Right cardiac atrium (tissue), 5 donors: Measurements from ENCODE around the gene SLC30A2. TPM values are rescaled to one million over a fixed set of nuclear protein-coding genes. Genes with fewer than 3 reads are reported as not detected.
"Not testable (repeated sequence)": the region's sequence is repeated elsewhere in the genome, so short reads cannot be mapped to it uniquely, and the experiment has no call there.

ENCODE experiments used
- ATAC-seq, 2 donors: fragments of 200-7000 bp; cut with Tn5 transposase; one replicate each; pipeline versions ENCODE4 v1.8.0 to v1.9.1; 2020; ENCODE audit warnings: moderate library complexity in 2 of 2, mild to moderate bottlenecking in 1 of 2
- DNase-seq, 3 donors: peaks; one replicate each; pipeline ENCODE4 v3.0.0-alpha.2; 2020
- H3K27ac ChIP-seq: one replicate; pipeline ENCODE4 v1.5.1; 2013; ENCODE audit warnings: mild to moderate bottlenecking, low read length, control low read depth, moderate library complexity
- H3K27me3 ChIP-seq: one replicate; pipeline ENCODE4 v1.6.1; 2013; ENCODE audit not compliant: control insufficient read depth, insufficient read depth
- H3K4me1 ChIP-seq: one replicate; pipeline ENCODE4 v1.6.1; 2013; ENCODE audit warnings: low read length; ENCODE audit not compliant: control insufficient read depth, insufficient read depth
- H3K4me3 ChIP-seq: one replicate; pipeline ENCODE4 v1.5.1; 2013; ENCODE audit warnings: low read length, control low read depth
- H3K9me3 ChIP-seq: one replicate; pipeline ENCODE4 v1.6.1; 2013; ENCODE audit warnings: low read length; ENCODE audit not compliant: control insufficient read depth
- WGBS: extraction: QIAGEN DNeasy Blood & Tissue Kit; methylation state at CpG from one replicate; pipeline ENCODE4 v1.1.7; 2013; 5-methylcytosine and 5-hydroxymethylcytosine counted together
- intact Hi-C, 4 donors: fragments of 100-400 bp; cut with DNase I; formaldehyde crosslinking; loops; one replicate each; pipeline versions ENCODE4 v1.11.0 to v1.14.0; 2022 to 2023
- long read RNA-seq, 4 donors: library from polyadenylated mRNA; unstranded; transcript quantifications; one replicate each; pipeline ENCODE4 v2.0.0, GENCODE V29; 2020 to 2021
- polyA plus RNA-seq: library from polyadenylated mRNA; stranded (reverse); fragments of 200-250 nt; gene quantifications from one replicate; pipeline ENCODE4 v1.2.3, GENCODE V29; 2013
- total RNA-seq, 4 donors: library from RNA; stranded (reverse); fragmentation: NEBNext Ultra II Directional; extraction: Animal tissue kit (Norgen Biotek cat#: 25700); gene quantifications; one replicate each; pipeline ENCODE4 v1.2.1, GENCODE V29; 2021
- donor health status: healthy with polysubstance abuse.
- donor health status: DM: no; HTN: yes; CAD: no.
- donor health status: DM: no; HTN: no; CAD: no.
- donor health status: DM: no; HTN: yes; CAD: no; lungs with severe emphysema.
- donor health status: DM: yes; HTN: yes; CAD: no.

SLC30A2 gene, protein sequence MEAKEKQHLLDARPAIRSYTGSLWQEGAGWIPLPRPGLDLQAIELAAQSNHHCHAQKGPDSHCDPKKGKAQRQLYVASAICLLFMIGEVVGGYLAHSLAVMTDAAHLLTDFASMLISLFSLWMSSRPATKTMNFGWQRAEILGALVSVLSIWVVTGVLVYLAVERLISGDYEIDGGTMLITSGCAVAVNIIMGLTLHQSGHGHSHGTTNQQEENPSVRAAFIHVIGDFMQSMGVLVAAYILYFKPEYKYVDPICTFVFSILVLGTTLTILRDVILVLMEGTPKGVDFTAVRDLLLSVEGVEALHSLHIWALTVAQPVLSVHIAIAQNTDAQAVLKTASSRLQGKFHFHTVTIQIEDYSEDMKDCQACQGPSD
- under 1 TPM; 0.24 to 0.48 (median 0.41) TPM for total RNA-seq
- 0.36 TPM for polyA plus RNA-seq
- long read RNA-seq, donor 1, transcript SLC30A2-201 (8 exons, 2,494 nt), result major isoform, 5 of 5 reads
- long read RNA-seq, donor 1, partial matches to known transcripts, result 0 of 5 reads
- long read RNA-seq, donor 1, other reads (novel, unspliced or antisense), result 0 of 5 reads
- long read RNA-seq, donor 2, result 0 reads
- long read RNA-seq, donor 3, partial matches to known transcripts, result 2 of 2 reads
- long read RNA-seq, donor 3, other reads (novel, unspliced or antisense), result 0 of 2 reads
- long read RNA-seq, donor 4, result 0 reads

DNA sequence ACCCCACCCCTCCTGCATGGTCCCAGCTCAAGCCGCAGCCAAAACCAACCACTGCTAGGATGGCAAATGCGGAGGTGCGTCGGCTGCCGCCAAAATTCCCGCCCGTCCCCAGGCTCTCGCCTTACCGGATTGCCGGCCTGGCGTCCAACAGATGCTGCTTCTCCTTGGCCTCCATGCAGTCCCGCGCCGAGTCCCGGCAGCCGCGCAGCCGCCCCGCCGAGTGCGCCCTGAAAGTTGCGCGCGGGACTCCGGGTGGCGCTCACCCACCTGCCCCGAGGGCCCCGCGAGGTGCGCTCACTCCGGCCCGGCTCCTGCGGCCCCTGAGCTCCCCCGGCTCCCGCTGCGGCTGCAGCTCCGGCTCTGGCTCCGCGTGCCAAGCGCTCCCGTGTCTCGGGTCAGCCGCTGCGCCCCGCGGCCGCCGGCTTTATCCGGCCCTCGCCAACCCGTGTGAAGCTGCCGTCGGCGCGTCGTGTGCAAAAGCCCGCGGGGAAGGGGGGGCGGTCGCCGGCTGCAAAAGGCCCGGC lies at the start of gene SLC30A2:
SLC30A2 (minus strand) TSS at position 397 of the 524 bp plus-strand sequence; CDS start at position 175, 222 bp downstream.
- intact Hi-C loops, result no loop called here
- WGBS, result 1% methylated on average over 62 of the region's 62 CpGs
- no peak for ATAC-seq
- Histone ChIP-seq H3K9me3 (no peaks in the 10 kb centered on the region), H3K27me3 (no peaks in the 10 kb centered on the region), H3K4me3 (peak within 1 kb of the TSS; percentile 8), H3K4me1 (no peaks in the 10 kb centered on the region), H3K27ac (no peak within 1 kb of the TSS)
- DNase-seq, result peak in 1 of 3 donors; percentile 61

DNA sequence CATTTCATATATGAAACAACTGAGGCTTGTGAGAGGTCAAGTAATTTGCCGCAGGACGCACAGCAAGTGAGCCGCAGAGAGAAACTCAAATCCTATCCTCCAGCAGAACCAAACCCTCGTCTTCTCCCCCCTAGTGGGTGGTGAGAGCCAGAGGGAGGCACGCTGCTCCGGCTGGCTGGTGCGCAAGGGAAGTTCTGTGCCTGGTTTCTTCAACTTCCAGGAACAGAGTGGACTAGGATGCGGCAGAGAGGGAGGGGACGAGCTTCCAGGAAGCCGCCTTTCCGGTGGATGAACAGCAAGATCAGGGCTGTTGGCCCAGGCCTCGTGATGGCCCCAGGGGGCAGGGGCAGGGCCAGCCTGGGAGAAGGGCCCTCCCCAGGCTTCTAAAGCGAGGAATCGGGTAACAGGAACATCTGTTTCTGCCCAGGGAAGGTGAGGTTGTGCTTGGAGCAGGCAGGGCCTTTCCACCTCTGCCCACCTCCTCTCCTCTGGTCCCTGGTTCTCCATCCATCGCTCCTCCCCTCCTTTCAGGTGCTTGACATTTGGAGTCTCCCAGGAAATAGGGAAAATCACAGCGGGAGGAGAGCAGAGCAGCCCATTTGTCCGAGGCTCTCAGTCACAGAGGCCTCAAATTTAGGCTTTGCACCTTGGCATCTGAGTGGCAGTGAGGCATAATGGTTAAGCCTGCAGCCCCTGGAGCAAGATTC lies 48.9 kb upstream of the SLC30A2 start:
- H3K4me1 ChIP-seq, result no peaks in the 10 kb centered on the region
- no peak overlapping the region for H3K4me3 ChIP-seq
- ATAC-seq, result peak; percentile 81 to 86
- H3K9me3 ChIP-seq, result no peaks in the 10 kb centered on the region
- WGBS, result 17% methylated on average over 17 of the region's 17 CpGs
- H3K27me3 ChIP-seq, result no peaks in the 10 kb centered on the region
- peak; percentile 67 to 79 (median 74) for DNase-seq
- intact Hi-C loops, result no loop called here
- peak overlapping the region; percentile 88 for H3K27ac ChIP-seq

DNA sequence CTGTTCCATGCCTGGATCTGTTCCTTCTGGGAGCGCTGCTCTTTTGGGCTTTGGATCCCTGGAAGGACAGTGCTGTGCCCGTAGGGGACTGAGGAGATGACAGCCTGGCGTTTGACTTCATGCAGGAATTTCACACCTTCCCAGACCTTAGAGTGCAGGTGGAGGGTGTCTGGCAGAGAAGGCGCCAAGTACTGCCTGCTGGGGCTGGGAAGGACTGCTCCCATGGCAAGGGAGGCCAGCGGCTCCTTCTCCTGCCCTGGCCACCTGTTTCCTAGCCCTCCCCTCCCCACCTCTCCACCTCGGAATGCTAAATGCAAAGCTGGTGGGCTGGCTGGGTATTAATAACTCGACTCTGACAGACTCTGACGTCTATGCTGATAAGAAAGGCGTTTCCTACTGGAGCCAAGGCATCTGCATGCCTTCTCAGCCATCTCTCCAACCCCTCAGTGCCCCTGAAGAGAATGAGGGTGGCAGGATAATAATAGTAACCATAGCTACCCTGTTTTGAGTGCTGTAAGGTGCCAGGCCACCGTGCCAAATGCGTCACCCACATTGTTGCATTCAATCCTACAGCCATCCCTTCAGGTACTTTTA lies 48.3 kb upstream of the SLC30A2 start:
- ATAC-seq, result peak; percentile 88 to 89
- peak overlapping the region; percentile 88 for H3K27ac ChIP-seq
- H3K9me3 ChIP-seq, result no peaks in the 10 kb centered on the region
- intact Hi-C loops, result no loop called here
- H3K4me3 ChIP-seq, result no peak overlapping the region
- WGBS, result 11% methylated on average over 11 of the region's 11 CpGs
- DNase-seq, result peak; percentile 51 to 72 (median 58)
- H3K4me1 ChIP-seq, result no peaks in the 10 kb centered on the region
- H3K27me3 ChIP-seq, result no peaks in the 10 kb centered on the region

DNA sequence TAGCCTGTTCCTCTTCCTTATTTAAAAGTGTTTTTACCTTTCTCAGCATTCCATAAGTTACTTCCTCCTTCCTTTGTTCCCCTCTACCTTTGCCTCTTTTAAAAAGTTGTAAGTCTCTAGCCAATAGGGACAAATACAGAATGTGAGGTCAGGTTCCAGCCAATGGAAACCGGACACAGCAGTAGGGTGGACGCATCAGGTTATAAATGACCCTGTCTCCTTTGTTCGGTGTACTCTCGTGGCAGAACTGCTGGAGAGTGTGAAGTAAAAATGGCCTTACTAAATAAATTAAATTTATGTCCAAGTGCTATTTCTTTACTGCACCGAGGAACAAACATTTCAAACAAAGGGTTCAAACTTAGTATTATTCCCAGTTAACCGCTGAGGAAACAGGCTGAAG lies 47.7 kb upstream of the SLC30A2 start:
- H3K4me1 ChIP-seq, H3K9me3 ChIP-seq, H3K27me3 ChIP-seq, H3K4me3 ChIP-seq, intact Hi-C loops, DNase-seq: not testable (repeated sequence)
- peak in 1 of 2 donors; percentile 33 for ATAC-seq
- H3K27ac ChIP-seq, result peak overlapping the region; percentile 88
- 25% methylated on average over 6 of the region's 6 CpGs for WGBS

DNA sequence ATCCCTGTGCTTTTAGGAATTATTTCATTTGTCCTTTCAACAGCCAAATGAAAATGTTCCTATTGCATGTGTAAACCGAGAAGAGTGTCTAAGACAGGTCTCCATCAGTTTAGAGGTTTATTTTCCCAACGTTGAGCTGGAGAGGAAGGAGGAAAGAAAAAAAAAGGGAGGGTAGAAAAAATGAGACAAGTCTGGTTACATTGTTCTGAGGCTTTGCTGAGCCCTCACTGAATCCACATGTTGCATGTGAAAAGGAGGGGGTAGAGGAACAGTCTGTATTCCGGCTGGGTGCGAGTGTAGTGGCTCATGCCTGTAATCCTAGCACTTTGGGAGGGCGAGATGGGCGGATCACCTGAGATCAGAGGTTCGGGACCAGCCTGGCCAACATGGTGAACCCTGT lies 46.5 kb upstream of the SLC30A2 start:
- intact Hi-C loops, result no loop called here
- Histone ChIP-seq H3K4me3 (no peak overlapping the region), H3K9me3 (no peaks in the 10 kb centered on the region), H3K27ac (no peak overlapping the region), H3K27me3 (no peaks in the 10 kb centered on the region), H3K4me1 (no peaks in the 10 kb centered on the region)
- no peak for ATAC-seq
- 59% methylated on average over 7 of the region's 7 CpGs for WGBS
- no peak for DNase-seq

DNA sequence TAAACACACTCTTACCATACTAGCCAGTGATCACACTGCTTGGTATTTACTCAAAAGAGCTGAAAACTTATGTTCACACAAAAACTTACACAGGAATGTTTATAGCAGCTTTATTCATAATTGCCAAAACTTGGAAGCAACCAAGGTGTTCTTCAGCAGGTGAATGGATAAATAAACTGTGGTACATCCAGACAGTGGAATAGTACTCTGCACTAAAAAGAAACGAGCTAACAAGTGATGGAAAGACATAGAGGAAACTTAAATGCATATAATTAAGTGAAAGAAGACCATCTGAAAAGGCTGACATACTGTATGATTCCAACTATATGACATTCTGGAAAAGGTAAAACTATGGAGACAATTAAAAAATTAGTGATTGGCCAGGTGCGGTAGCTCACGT lies 45.0 kb upstream of the SLC30A2 start:
- 88% methylated on average over 3 of the region's 3 CpGs for WGBS
- no peak for DNase-seq
- H3K4me3 ChIP-seq, result no peak overlapping the region
- no peaks in the 10 kb centered on the region for H3K9me3 ChIP-seq
- intact Hi-C loops, result no loop called here
- ATAC-seq, result no peak
- H3K27me3 ChIP-seq, result no peaks in the 10 kb centered on the region
- no peak overlapping the region for H3K27ac ChIP-seq
- no peaks in the 10 kb centered on the region for H3K4me1 ChIP-seq

DNA sequence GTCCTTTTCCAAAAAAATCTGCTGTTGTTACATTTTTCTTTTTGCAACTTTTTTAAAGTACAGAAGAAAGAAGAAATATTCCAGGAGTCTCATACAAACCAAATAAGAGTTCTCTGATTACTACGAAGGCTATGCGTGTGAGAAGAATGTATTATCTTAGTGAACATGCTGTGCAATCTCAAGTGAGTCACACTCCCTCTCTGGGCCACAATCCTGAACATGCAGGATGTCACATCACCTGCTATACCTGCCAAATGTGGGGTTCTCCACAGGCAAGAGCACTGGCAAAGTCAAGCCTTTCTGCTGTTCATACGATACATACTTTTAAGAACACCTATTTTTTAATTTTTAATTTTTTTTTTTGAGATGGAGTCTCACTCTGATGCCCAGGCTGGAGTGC lies 43.2 kb upstream of the SLC30A2 start:
- WGBS, result 93% methylated on average over 3 of the region's 3 CpGs
- H3K9me3 ChIP-seq, result no peaks in the 10 kb centered on the region
- no peak overlapping the region for H3K27ac ChIP-seq
- no peaks in the 10 kb centered on the region for H3K27me3 ChIP-seq
- H3K4me1 ChIP-seq, result no peaks in the 10 kb centered on the region
- ATAC-seq (no peak), DNase-seq (no peak)
- H3K4me3 ChIP-seq, result no peak overlapping the region
- intact Hi-C loops, result no loop called here

DNA sequence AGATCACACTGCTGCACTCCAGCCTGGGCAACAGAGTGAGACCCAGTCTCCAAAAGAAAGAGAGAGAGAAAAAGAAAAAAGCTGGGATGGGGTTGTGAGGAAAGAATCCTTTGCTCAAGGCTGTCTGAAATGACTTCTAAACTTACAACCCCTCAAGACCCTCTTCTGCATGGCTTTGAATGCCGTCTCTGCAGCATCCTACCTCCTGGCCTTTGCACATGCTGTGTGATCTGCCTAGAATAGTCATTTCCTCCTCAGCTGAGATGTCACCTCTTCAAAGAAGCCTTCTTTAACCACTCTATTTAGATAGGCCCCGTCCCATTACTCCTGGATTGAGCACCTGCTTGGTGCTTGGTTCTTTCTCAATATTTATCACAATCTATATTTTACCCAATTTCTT lies 38.9 kb upstream of the SLC30A2 start:
- no peak for ATAC-seq
- Histone ChIP-seq H3K4me3 (no peak overlapping the region), H3K4me1 (no peaks in the 10 kb centered on the region), H3K27me3 (no peaks in the 10 kb centered on the region), H3K27ac (peak overlapping the region; percentile 28), H3K9me3 (no peaks in the 10 kb centered on the region)
- WGBS, result 88% methylated on average over 2 of the region's 2 CpGs
- no peak for DNase-seq
- intact Hi-C loops, result no loop called here

DNA sequence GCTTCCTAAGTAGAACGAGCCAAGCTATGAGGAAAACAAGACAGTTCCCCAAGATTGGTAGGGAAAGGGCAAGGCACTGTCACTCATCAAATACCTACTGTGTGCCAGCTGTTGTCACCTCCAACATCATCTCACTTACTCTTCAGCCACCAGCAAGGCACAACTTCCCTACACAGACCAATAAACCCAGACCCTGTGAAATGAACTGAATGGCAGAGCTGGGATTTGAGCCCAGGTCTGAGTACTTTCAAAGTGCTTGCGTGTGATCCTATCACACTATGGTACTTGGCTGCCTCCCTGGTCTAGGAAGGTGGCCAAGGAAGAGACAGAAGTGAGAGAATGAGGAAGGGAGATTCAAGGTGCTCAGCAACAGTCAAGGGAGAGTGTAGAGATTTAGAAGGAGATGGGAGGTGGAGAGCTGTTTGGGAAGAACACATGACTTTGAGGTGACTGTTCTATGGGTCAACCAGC lies 38.2 kb upstream of the SLC30A2 start:
- Histone ChIP-seq H3K9me3 (no peaks in the 10 kb centered on the region), H3K4me1 (no peaks in the 10 kb centered on the region), H3K27me3 (no peaks in the 10 kb centered on the region), H3K27ac (peak overlapping the region; percentile 28), H3K4me3 (no peak overlapping the region)
- 46% methylated on average over 2 of the region's 2 CpGs for WGBS
- intact Hi-C loops, result no loop called here
- peak; percentile 80 to 85 for ATAC-seq
- peak; percentile 43 to 60 (median 59) for DNase-seq

DNA sequence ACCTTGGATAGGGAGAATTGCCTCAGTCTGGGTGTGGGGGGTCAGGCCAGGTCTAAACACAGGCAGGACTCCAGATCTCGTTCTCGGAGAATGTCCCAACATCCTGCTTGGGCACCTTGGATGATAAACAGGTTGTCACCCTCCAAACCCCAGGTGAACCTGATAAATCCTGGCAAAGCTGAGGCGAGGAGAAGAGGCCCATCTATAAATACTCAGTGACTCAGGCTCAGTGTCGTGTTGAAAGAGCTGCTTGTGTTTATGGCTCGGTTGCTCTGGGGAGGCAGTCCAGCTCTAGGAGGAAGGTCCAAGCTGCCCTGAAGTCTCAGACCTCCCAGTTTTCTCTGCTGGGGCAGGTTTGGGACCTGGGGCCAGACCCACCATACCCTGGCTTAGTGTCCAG lies 37.3 kb upstream of the SLC30A2 start:
- DNase-seq (peak in 1 of 3 donors; percentile 22), ATAC-seq (peak; percentile 78)
- Histone ChIP-seq H3K4me1 (no peaks in the 10 kb centered on the region), H3K27me3 (no peaks in the 10 kb centered on the region), H3K27ac (peak overlapping the region; percentile 95), H3K4me3 (no peak overlapping the region), H3K9me3 (no peaks in the 10 kb centered on the region)
- intact Hi-C loops, result no loop called here
- 38% methylated on average over 5 of the region's 5 CpGs for WGBS
